ENCODE measurements around the gene NXN. TPM values are rescaled to one million over a fixed set of nuclear protein-coding genes. Genes with fewer than 3 reads are reported as not detected.

The NXN gene
- total RNA-seq, 1 experiment from 2014 or later = 6.0 TPM

DNA sequence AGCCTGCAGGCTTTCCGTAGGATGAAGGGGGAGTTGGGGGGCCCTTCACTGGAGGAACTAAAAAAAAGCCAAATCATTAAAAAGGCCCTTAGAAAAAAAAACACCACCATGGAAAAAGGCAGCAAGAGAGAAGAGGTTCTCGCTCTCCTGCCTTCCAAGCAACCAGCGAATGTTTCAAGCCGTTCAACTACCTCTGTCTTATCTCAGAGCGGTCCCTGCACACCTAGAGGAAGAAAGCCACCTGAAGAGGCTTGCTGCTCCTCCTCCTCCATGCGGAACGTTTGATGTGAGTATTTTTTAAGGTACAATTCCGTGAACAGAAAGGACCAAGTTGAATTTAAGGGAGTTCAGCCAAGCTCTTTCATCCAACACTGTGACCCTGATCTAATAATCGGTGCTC lies 9.2 kb downstream of the NXN start:
- Histone ChIP-seq H3K4me3 (ENCODE audit: low read depth, low read length, poor library complexity, severe bottlenecking) (no peak overlapping the region), H3K27me3 (replicated peaks; ENCODE audit: insufficient read depth, low read depth, low read length, poor library complexity) (peaks cover 46% of the 10 kb centered on the region), H3K27ac (ENCODE audit: low read depth, low read length, poor library complexity, severe bottlenecking) (no peak overlapping the region), H3K4me1 (ENCODE audit: insufficient read depth, low read length, poor library complexity, severe bottlenecking) (peaks cover 18% of the 10 kb centered on the region), H3K9me3 (ENCODE audit: low read depth, low read length, poor library complexity, severe bottlenecking) (no peaks in the 10 kb centered on the region), H3K36me3 (ENCODE audit: insufficient read depth, low read length, poor library complexity, severe bottlenecking) (no peaks in the 10 kb centered on the region)
- ChIA-PET POLR2A (ENCODE audit: low non-redundant PET) (no interaction called here), CTCF (no interaction called here)
- no TSS peak for BruUV-seq (replicated peaks)
- intact Hi-C loops (cut with micrococcal nuclease; ENCODE audit: unreplicated experiment) = no loop called here
- TF ChIP-seq EZH2 (IDR thresholded peaks at IDR 0.05; ENCODE audit: borderline replicate concordance, low read depth, low read length, poor library complexity, severe bottlenecking) (no peak), CTCF (conservative IDR thresholded peaks at IDR 0.05; ENCODE audit: low read depth, low read length) (no peak)
- DNase-seq (ENCODE audit: low spot score) = no peak

DNA sequence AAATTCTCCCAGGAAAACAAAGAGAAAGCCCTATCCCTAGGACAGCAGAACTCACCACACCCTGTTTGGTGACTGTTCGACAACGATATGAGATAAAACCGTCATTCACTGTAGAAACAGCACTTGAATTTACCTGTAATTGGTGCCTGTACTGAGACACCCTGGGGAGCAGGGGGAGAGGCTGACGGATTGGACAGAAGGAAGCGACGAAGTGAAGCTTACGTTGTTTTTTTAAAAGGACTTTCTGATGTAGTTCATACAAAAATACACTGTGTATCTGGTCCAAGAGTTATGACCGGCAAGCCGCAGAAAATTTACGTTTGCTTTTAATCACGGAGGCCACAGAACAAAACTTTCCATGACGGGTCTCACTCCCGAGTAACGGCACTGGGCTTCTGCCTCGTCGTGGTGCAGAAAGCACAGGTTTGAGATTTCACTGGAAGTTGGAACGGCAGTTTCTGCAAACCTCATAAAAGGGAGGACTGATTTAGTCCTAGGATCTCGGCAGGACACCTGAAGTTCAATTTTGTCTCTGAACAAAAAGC lies 9.7 kb downstream of the NXN start:
- DNase-seq (ENCODE audit: low spot score) = no peak
- intact Hi-C loops (cut with micrococcal nuclease; ENCODE audit: unreplicated experiment) = no loop called here
- Histone ChIP-seq H3K27me3 (replicated peaks; ENCODE audit: insufficient read depth, low read depth, low read length, poor library complexity) (peaks cover 42% of the 10 kb centered on the region), H3K9me3 (ENCODE audit: low read depth, low read length, poor library complexity, severe bottlenecking) (no peaks in the 10 kb centered on the region), H3K4me3 (ENCODE audit: low read depth, low read length, poor library complexity, severe bottlenecking) (peak overlapping the region; percentile 5), H3K27ac (ENCODE audit: low read depth, low read length, poor library complexity, severe bottlenecking) (no peak overlapping the region), H3K4me1 (ENCODE audit: insufficient read depth, low read length, poor library complexity, severe bottlenecking) (peaks cover 23% of the 10 kb centered on the region), H3K36me3 (ENCODE audit: insufficient read depth, low read length, poor library complexity, severe bottlenecking) (no peaks in the 10 kb centered on the region)
- ChIA-PET CTCF (no interaction called here), POLR2A (ENCODE audit: low non-redundant PET) (no interaction called here)
- BruUV-seq (replicated peaks) = no TSS peak
- TF ChIP-seq EZH2 (IDR thresholded peaks at IDR 0.05; ENCODE audit: borderline replicate concordance, low read depth, low read length, poor library complexity, severe bottlenecking) (no peak), CTCF (conservative IDR thresholded peaks at IDR 0.05; ENCODE audit: low read depth, low read length) (no peak)

GRCh38 chr17:968812-969730 lies 10.5 kb downstream of the NXN start:
- H3K9me3 ChIP-seq (ENCODE audit: low read depth, low read length, poor library complexity, severe bottlenecking) = no peaks in the 10 kb centered on the region
- intact Hi-C loops (cut with micrococcal nuclease; ENCODE audit: unreplicated experiment) = no loop called here
- BruUV-seq (replicated peaks) = no TSS peak
- H3K4me1 ChIP-seq (ENCODE audit: insufficient read depth, low read length, poor library complexity, severe bottlenecking) = peaks cover 31% of the 10 kb centered on the region
- no peak for DNase-seq (ENCODE audit: low spot score)
- H3K4me3 ChIP-seq (ENCODE audit: low read depth, low read length, poor library complexity, severe bottlenecking) = peak overlapping the region; percentile 5
- TF ChIP-seq CTCF (conservative IDR thresholded peaks at IDR 0.05; ENCODE audit: low read depth, low read length) (no peak), EZH2 (IDR thresholded peaks at IDR 0.05; ENCODE audit: borderline replicate concordance, low read depth, low read length, poor library complexity, severe bottlenecking) (no peak)
- CTCF ChIA-PET = no interaction called here
- H3K27ac ChIP-seq (ENCODE audit: low read depth, low read length, poor library complexity, severe bottlenecking) = no peak overlapping the region
- peaks cover 41% of the 10 kb centered on the region for H3K27me3 ChIP-seq (replicated peaks; ENCODE audit: insufficient read depth, low read depth, low read length, poor library complexity)
- POLR2A ChIA-PET (ENCODE audit: low non-redundant PET) = no interaction called here
- no peaks in the 10 kb centered on the region for H3K36me3 ChIP-seq (ENCODE audit: insufficient read depth, low read length, poor library complexity, severe bottlenecking)

All from A673 (cell line).